HG03520 (cell line): ENCODE measurements around the gene C1QL2.

Experiments
- ATAC-seq: cut with Tn5 transposase; IDR thresholded peaks from one replicate; pipeline ENCODE4 v1.9.1; 2021; ENCODE audit warnings: mild to moderate bottlenecking, moderate library complexity; ENCODE audit not compliant: unreplicated experiment

Gene C1QL2

DNA sequence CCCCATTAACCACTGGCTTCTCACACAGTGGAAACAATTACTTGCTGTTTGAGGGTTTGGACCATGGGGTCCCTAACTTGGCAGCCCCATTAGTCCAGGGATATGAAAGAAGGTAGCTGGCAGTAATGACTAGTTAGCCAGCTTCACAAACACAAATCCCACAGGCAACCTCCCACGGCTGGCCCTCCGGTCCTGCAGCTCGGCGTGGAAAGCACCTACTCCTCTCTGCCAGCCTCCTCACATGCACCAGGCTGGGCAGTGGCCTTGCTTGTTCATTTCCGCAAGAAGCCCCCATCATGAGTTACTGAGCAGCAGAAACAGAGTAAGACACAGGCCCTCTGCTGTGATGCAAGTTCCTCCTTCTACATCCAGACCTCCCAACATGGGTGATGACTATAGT, 13.7 kb downstream of the C1QL2 start:
- ATAC-seq = no peak

DNA sequence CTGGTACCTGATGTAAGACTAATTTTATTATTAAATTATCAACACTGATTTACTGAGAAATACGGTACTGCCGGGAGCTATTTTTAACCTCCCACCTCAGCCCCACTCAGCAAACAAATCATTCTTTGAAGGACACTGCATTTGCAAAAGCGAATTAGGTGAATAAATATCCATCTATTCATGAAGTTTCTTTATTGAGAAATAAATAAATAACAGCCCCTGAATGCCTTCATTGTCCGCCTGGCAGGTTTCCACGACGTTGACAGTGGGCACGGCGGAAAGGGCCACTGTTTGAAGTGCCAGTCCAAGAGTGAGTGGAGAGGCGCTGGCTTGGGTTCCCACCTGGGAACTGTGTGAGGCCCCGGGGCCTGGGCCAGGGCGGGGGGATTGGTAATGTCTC, 15.7 kb downstream of the C1QL2 start:
- ATAC-seq = no peak

DNA sequence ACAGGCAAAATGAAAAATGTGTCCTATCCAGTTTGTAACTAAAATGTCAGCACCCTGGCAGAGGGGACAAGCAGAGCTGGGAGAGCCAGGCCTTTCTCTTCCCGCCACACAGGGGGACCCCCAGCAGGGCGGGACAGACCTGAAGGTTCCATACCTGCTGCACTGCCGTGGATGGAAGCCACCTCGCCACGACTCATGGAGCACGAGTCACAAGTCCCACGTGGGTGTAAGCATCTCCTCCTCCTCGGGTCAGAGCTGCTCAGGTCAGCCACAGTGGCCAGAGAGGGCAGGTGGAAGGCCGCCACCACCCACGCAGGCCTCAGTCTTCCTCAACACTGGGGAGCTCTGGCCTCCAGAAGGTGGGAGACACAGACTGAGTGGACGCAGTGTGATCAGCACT, 21.0 kb downstream of the C1QL2 start:
- ATAC-seq = no peak

DNA sequence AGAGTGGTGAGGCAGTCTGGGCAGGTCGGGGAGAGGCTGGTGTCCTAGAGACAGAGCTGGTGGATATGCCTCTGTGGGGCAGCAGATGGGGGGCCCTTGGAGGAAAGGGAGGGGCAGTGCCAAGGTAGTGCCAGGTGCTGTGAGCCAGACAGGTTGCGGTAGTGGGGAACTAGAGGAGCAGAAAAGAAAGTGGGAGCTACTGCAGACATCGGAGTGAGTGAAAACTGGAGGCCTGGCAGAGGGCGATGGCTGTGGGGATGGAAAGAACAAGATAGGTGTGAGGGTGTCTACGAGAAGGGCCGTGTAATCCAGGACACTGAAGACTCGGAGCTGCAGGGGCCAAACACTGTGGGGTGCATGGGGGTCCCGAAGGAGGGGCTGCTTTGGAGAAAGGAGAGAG, 21.7 kb downstream of the C1QL2 start:
- no peak for ATAC-seq

DNA sequence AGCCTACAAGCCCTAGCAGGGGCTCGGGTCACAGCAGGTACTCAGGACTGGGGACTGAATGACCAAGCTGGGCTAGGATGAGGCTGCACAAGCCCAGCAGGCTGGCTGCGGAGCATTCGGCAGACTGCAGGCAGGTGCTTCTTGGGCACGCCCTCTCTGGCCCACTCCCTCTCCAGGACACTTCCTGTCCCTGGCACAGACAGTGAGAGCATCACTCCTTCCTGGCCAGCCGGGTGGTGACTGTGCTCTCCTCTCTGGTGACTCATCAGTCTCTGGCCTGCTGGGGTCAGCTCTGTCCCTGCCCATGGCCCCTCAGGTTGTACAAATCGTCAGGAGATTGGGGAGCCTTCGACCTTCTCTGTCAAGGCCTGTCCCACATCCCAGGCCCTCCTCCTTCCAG, 22.5 kb downstream of the C1QL2 start:
- no peak for ATAC-seq

DNA sequence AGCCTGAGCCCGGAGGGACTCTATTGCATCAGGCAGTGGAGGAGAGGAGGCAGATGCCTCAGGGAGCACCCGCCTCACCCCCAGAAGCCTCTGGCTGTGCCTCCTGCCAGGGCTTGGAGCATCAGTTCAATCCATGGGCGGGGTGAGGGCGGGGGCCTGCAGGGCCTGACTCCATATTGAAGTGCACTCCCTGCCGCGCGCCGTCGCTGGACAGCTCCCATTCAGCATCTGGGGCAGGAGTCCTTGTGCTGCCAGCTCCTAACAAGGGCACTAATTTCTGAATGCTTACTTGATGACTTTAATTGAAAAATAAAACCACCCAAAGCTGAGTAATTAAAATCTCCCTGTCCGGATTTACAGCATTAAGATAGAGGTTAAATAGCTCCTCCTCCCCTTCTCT, 23.8 kb downstream of the C1QL2 start:
- no peak for ATAC-seq

DNA sequence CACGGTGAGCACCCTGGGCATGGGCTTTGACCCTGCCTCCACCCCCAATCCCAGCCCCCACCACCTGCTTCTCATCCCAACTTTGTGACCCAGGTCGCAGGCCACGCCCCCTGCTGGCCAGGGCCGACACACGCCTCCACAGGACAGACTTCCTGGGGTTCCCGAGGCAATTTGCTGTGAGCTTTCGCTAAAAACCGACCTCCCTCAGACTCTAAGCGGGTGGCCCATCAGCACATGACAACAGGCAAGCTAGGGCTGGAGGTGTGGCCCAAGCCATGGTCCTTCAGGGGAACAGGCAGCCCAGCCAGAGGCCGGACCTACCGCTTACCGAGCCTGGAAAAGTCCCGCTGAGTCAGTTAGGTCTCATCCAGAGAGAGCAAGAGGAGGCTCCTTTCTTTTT, 31.9 kb downstream of the C1QL2 start:
- ATAC-seq = no peak

DNA sequence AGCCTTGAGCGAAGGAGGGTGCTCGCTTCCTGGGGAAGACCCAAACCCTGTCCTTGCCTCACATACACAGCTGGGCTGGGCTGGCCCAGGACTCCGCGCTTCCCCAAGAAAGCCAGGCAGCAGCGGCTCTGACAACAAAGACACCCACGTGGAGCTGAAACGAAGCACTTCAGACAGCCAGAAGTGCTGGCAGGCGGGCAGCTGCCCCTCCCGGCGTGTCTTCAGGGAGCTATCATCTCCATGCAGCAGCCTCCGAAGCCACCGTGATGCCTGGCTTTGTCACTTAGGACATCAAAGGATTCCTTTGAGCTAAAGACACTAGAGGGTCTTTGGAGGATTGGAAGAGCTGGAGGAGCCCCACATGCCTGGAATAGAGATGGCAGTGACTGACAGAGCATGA, 35.2 kb downstream of the C1QL2 start:
- ATAC-seq = no peak

DNA sequence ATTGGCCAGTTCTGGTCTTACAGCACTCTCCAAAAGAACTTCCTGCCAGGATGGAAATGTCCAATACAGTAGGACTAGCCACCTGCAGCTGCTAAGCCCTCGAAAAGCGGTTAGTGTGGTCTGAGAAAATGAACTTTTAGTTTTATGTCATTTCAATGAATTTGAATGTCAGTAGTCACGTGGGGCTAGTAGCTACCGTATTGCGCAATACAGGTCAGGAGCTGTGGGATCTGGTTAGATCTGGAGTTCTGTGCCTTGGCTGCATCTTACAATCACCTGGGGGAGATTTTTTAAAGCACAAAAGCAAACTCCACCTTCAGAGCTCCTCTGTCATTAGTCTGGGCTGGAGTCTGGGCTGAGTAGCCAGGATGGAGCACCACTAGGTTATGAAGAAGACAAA, 35.9 kb downstream of the C1QL2 start:
- ATAC-seq = no peak

DNA sequence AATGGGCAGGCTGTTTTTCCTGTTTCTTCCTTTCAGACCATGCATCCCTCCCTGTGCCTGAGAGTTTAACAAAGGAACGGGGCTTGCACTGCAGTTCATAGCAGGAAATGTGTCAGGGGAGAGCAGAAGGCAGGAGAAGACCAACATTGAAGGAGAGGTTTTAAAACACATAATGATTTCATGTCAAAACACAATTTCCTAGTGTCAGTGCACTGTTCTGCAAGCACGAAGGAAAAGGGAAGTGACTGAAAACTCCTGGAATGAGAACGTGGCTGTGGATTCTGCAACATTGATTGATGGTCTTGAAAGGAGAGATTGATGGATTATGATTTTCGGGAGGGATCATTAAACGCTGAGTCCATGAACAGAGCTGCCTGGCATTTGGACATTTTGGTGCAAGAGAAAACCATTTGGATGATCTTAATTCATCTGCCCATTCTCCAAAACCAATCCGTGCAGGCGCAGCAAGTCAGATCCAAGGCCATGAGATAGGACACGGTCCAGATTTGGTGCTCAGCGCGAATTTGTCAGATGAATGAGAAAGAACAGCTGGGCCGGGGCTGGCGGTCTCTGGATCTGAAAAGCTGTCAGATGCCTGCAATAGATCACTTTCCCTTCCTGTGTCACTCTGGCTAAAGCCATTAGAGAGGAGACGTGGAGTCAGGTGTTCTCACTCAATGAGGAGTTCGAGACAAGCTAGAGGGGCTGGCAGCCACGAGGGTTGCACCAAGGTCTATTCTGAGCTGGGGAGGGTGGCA, 38.4 kb downstream of the C1QL2 start:
- no peak for ATAC-seq

DNA sequence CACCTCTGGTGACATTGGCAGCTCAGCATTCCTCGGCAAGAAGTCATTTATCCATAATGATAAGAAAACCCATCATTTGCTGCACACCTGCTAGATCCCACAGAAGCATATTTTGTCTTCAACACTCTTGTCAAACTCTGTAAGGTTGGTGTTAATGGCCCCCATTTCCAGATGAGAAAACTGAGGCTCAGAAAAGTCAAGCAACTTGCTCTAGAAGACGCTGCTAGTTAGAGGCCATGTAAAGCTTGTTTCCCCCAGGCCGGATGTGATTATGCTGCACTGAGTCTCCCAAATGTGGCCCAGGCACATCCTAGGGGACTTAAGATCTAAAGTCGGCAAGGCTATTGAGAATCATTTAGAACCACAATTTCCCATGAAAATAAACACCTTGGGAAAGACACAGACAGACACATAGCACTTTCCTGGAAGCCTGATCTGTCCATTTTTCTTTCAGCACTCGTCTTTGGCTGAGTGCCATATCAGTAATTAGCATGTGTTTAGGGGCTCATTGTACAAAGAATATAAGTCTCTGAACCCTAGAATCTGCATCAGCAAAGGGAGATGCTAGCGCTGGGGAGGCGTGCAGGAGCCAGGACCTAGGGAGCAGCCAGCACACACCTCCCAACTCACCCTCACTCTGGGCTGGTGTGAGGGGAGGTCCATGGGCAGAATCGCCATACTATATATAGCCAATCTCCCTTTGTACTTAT, 39.3 kb downstream of the C1QL2 start:
- ATAC-seq = no peak

DNA sequence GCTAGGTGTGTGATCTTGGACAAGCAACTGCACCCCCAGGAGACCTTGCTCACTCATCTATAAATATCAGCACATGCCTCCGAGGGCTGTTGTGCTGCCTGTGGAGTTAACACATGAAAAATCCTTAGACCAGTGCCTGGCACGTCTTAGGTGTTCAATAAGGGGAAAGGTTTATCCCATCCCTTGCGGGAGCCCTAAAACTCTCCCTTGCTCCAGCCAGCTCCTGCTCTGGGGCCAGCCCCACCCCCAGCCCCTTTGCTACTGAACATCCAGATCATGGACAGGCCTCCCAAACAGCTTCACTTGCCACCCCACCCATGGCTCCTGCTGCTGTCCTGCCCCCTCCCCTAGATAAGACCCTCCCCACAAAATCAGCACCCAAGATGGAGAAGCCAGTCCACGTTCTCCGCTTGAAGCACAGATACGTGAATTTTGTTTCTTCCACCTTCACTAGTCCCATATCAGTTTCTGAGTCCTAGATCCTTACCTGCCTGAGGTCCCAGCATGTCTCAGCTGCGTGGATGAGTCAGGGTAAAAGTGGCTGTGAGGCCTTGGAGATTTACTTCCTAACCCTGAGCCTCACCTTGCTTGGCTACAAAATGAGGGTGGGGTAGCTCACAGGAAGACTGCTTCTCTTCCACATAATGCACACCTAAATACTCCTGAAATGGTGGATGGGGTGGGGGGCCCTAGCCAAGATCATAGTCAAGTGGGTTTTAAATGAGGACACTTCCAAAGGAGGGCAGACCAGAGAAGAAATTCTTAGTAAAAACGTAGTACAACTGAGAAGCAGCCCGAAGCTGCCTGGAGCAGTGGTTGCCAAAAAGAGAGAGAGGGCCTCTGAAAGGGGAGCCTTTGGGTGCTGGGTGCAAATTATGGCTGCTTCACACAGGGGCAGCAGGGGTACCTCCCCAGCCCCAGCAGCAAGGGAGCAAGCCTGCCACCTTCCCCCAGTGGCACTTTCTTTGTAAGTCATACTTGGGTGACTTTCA, 40.4 kb downstream of the C1QL2 start:
- ATAC-seq = no peak

DNA sequence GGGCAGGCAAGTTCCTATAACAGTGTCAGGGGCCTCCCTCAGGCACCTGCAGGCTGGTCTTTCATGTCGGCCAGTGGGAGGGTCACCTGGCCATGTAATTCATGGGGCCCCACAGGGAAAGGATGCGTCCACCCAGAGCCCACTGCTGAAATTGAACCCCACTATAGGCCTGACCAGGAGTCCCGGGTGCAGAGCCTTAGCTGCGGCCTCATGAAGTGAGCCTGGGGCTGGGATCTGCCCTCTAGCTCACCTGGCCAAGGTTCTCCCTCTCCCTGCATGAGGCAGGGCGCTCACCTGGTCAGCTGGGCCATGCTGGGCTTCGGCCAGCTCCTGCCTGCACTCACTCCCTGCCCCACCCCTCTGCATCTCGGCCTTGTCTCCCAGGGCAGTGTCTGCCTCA, 41.1 kb downstream of the C1QL2 start:
- ATAC-seq = no peak

DNA sequence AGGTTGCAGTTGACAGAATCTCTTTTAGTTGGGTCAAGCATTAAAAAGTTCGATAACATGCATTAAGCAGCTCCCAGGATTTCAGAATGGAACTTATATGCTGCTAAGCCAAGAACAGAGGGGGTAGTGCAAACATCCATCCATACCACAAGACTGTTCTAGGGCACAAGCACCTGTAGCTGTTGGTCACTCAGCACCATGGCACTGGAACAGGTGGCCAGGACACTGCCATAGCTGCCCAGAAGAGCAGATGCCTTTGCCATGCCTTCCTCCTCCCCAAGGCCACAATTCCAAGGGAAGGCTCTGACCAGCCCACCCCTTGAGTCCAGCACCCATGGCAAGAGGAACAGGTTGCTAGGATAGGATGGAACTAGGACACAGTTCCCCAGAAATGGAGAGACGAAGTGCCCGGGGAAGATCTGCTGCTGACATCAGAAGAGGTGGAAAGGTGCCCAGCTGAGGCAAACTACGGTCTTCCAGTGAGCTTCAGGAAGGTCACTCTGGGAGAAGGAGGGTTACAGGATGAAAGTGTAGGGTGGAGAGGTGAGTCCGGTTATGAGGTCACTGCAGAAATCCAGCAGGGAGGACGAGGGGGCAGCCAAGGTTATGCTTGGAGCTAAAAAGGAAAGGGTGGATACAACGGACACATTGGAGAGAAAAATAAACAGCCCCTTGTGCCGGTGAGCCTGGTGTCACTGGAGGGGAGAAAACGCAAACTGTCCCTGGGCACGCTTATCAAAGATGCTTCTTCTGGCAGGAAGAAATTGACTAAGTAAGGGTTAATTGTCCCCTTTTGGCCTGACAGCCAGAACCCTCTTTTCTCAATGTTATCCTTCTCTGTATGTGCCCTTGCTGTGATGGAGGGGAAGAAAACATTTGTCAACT, 41.9 kb downstream of the C1QL2 start:
- no peak for ATAC-seq

DNA sequence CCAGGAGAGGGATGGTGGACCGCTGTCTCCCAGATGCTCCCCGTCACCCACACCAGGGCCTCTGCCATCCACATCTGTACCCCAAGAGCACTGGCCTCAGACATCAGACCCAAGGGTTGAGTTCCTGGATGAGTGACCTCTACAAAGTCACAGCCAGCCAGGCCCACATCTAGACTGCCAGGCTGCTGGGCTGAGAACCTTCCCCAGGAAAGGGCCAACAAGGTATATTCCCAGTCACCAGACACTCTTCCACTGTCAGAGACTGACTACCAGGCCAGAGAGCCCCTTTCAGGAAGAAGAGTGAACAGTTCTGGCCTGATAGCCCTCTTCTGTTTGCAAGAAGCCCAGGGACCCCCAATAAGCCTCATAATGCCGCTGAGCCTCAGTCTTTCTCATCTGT, 44.3 kb downstream of the C1QL2 start:
- ATAC-seq = no peak

DNA sequence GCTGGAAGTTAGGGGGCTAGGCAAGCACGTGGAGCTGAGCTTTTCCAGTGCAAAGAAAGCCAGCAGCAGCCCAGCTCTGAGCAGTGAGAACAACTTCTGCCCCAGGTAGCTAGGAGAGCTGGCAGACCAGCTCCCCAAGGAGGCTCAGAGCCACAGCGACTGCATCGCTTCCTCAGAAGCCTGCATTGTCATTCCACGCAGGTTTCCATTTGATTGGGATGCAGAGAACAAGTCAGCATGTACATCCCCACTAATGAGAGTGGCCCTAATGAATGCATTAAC, 45.1 kb downstream of the C1QL2 start:
- ATAC-seq = no peak

DNA sequence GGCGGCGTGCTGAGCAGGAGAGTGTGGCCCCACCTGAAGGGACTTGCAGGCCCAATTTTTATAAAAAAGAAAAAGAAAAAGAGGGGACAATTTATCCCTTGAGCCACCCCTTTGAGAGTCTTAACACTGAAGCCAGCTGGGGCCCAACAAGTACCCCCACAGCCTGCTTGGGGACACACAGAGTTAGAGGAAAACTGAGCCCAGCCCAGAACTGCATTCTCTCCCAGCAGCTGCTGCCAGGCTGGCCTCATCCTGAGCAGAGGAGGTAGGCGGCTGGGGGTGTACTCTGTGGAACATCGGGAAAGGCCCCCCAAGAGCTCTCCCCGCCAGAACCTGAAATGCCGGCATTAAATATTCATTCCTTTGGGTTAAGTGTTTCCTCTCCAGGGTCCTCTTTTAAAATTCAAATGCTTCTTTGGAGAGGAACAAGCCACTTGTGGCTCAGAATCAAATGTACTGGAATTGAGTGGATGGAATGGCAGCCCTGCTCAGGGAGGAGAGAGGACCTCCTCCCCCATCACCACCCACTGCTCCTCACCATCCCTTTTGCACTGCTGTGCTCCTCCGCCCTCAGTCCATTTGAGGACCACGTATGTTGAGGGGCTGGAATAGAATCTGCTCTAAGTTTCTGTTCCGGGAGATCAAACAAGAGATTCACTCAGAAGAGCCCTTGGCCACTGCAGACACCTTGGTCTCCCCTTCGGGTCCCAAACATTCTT, 45.6 kb downstream of the C1QL2 start:
- no peak for ATAC-seq

DNA sequence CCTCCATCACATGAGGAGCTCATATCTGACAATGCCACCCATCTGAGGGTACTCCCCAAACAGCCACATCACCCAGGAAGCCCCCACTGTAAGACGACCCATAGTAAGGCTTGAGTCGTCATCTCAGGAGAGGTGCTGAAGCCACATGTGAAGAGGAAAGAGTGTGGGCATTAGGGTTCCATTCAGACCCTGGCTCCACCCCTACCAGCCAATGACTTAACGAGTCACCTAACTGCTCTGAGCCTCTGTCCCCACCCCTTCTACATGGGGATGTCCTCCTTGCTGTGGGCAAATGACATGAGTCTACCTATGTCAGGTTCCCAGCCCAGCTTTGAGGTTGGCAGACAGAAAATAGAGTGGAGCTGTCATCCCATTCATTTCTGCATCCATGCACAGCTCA, 46.3 kb downstream of the C1QL2 start:
- ATAC-seq = no peak

DNA sequence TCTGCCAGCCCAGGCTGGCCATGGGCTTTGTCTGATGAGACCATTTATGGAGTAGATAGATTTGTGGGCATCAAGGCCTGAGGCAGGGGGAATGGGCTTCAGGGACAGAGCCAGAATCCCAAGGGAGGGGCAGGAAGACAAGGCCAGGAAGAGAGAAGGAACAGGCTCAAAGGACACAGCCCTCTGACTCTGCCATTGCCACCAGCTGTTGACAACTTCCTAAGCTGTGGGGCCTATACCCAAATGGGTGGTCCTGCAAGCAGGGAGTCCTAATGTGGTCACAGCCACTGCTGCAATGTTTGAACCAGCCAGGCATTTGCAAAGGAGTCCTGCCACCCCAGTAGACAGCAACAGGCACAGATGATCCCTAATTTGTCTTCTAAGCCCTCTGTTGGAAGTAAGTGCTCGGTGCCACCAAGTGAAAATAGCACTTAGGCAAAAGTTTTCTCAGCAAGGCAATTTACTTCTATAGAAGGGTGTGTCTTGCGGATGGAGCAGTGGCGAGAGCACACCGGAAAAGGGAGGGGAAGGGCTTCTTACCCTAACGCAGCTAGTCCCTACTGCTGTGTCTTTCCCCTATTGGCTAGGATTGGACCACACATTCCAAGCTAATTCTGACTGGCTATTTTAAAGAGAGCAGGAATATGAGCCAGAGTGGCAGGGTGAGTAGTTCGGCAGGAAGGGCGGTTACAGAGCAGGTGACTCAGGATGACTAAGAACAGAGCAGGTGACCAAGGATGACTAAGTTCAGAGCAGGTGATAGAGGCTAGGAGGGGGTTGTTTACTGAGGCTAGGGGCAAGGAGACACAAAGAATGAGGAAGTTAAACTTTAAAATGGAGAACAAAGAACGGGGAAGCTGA, 47.2 kb downstream of the C1QL2 start:
- ATAC-seq = no peak
